Measurements from ENCODE around the gene IMMP1L.

IMMP1L gene

DNA sequence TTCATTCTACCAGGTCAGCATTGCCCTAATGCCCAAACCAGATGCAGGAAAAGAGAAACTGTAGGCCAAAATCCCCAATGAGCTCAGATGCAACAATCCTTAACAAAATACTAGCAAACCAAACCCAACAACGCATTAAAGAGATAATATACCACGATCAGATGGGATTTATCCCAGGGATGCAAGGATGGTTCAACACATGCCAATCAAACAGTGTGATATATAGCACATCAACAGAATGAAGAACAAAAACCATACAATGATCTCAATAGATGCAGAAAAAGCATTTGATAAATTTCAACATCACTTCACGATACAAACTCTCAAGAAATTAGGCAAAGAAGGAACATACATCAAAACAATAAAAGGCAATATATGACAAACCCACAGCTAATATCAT is 45.0 kb downstream of the IMMP1L start:
- H3K27ac Mint-ChIP-seq: no peak overlapping the region
- peaks cover 71% of the 10 kb centered on the region for H3K36me3 Mint-ChIP-seq (ENCODE audit: low read depth)
- H3K9me3 Mint-ChIP-seq: peaks cover 43% of the 10 kb centered on the region
- no peaks in the 10 kb centered on the region for H3K4me1 Mint-ChIP-seq
- TF ChIP-seq, protein P1, sequence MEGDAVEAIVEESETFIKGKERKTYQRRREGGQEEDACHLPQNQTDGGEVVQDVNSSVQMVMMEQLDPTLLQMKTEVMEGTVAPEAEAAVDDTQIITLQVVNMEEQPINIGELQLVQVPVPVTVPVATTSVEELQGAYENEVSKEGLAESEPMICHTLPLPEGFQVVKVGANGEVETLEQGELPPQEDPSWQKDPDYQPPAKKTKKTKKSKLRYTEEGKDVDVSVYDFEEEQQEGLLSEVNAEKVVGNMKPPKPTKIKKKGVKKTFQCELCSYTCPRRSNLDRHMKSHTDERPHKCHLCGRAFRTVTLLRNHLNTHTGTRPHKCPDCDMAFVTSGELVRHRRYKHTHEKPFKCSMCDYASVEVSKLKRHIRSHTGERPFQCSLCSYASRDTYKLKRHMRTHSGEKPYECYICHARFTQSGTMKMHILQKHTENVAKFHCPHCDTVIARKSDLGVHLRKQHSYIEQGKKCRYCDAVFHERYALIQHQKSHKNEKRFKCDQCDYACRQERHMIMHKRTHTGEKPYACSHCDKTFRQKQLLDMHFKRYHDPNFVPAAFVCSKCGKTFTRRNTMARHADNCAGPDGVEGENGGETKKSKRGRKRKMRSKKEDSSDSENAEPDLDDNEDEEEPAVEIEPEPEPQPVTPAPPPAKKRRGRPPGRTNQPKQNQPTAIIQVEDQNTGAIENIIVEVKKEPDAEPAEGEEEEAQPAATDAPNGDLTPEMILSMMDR (IDR thresholded peaks at IDR 0.05): no peak
- H3K27me3 Mint-ChIP-seq (ENCODE audit: low read depth, poor library complexity): no peaks in the 10 kb centered on the region
- H3K4me3 Mint-ChIP-seq: no peak overlapping the region
- no peak for DNase-seq

DNA sequence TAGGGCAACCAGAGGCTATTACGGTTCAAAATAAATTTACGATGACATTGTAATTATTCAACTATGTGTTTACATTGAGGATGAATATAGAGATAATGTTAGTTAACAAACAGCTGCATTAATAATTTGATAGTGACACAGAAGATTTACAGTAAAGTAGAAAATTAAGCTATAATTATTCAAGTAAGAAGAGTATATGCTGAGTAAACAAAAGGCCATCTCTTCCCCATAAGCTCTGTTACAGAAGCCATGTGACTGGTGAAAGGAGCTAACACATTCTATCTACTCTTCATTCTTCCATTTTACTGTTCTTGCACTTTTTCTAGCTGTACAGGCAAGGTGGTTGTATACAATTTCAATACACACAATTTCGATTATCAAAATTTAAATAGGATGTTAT is 54.2 kb downstream of the IMMP1L start:
- Mint-ChIP-seq H3K4me3 (no peak overlapping the region), H3K27me3 (ENCODE audit: low read depth, poor library complexity) (no peaks in the 10 kb centered on the region), H3K27ac (no peak overlapping the region), H3K9me3 (no peaks in the 10 kb centered on the region), H3K36me3 (ENCODE audit: low read depth) (peaks cover 25% of the 10 kb centered on the region), H3K4me1 (no peaks in the 10 kb centered on the region)
- TF ChIP-seq, protein P1 (IDR thresholded peaks at IDR 0.05): no peak
- no peak for DNase-seq

DNA sequence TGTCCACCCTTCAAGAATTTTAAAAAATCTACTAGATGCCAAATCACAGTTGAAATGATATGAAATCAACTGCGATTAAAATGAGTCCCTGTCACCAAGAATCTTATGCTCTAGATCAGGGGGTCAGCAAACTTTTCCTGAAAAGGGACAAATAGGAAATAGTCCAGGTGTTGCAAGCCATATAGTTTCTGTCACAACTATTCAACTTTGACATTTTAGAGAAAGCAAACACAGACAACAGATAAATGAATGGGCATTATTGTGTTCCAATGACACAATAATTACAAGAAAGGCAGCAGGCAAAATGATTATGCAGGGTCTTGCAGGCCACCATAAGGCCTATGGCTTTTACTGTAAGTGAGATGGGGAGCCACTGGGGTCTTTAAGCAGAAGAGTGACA is 58.6 kb downstream of the IMMP1L start:
- H3K36me3 Mint-ChIP-seq (ENCODE audit: low read depth): peaks cover 48% of the 10 kb centered on the region
- TF ChIP-seq, protein P1 (IDR thresholded peaks at IDR 0.05): no peak
- DNase-seq: no peak
- no peak overlapping the region for H3K27ac Mint-ChIP-seq
- H3K4me1 Mint-ChIP-seq: no peaks in the 10 kb centered on the region
- no peak overlapping the region for H3K4me3 Mint-ChIP-seq
- H3K27me3 Mint-ChIP-seq (ENCODE audit: low read depth, poor library complexity): no peaks in the 10 kb centered on the region
- no peaks in the 10 kb centered on the region for H3K9me3 Mint-ChIP-seq

DNA sequence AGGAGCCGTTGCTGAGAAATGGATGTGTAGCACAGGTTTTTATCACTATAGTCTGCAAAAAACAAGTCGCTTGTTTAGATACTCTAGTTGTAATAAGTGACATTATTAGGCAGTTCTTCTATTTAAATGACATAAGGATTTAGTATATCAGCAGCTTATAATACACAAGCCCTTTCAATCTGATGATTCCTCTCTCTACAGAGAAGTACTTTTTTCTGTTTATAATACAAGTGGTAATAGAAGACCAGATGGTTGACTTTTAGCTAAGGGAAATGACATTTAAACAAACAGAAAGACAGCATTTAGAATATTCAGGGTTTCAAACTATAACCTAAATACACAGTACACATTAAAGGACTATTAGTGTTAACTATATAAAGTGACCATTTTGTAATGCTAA is 60.4 kb downstream of the IMMP1L start:
- TF ChIP-seq, protein P1 (IDR thresholded peaks at IDR 0.05): no peak

DNA sequence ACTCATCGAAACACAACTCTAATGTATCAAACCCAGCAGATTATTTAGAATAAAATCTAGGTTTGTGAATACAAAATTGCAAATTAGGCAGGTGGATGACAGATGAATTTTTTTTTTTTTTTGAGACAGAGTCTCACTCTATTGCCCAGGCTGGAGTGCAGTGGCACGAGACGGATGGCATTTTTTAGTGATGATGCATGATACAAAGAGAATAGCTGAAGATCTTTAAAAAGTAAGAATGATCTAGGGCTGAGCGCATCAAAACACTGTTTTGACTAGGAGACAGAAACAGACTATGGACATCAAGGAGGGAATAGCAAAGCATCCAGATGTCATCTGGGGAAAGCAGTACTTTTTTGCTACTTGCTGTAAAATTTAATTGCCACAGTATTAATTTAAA is 63.8 kb downstream of the IMMP1L start:
- H3K27ac Mint-ChIP-seq: no peak overlapping the region
- no peak for DNase-seq
- no peaks in the 10 kb centered on the region for H3K9me3 Mint-ChIP-seq
- peaks cover 8% of the 10 kb centered on the region for H3K4me1 Mint-ChIP-seq
- TF ChIP-seq, protein P1 (IDR thresholded peaks at IDR 0.05): no peak
- peaks cover 27% of the 10 kb centered on the region for H3K36me3 Mint-ChIP-seq (ENCODE audit: low read depth)
- H3K4me3 Mint-ChIP-seq: no peak overlapping the region
- H3K27me3 Mint-ChIP-seq (ENCODE audit: low read depth, poor library complexity): no peaks in the 10 kb centered on the region

More for the DNA sequence above, 60.4 kb downstream of the IMMP1L start:
- Mint-ChIP-seq H3K36me3 (ENCODE audit: low read depth) (peaks cover 52% of the 10 kb centered on the region), H3K4me1 (peaks cover 4% of the 10 kb centered on the region), H3K9me3 (no peaks in the 10 kb centered on the region), H3K4me3 (no peak overlapping the region), H3K27me3 (ENCODE audit: low read depth, poor library complexity) (no peaks in the 10 kb centered on the region), H3K27ac (no peak overlapping the region)
- no peak for DNase-seq

DNA sequence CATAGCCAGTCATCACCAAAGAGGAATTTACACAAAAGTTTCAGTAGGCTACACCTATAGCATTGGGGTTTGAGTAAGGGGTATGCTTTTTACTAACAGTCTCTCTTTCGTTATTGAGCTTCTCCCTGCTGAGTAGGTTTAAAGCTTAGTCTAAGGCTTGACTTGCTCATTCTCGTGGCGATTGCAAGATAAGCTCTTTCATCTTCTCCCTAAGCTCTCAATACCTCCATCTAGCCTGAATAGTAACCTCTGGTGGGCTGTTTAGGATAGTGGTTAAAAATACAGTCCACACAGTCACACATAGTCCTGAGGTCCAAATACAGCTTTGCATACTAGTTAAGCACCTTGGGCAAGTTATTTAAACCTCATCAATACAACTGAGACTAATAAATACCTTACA is 65.6 kb downstream of the IMMP1L start:
- Mint-ChIP-seq H3K9me3 (no peaks in the 10 kb centered on the region), H3K36me3 (ENCODE audit: low read depth) (peaks cover 33% of the 10 kb centered on the region), H3K4me3 (no peak overlapping the region), H3K4me1 (peaks cover 8% of the 10 kb centered on the region), H3K27ac (peak overlapping the region; percentile 40), H3K27me3 (ENCODE audit: low read depth, poor library complexity) (no peaks in the 10 kb centered on the region)
- TF ChIP-seq, protein P1 (IDR thresholded peaks at IDR 0.05): no peak
- no peak for DNase-seq

All from nephron progenitor cell (in vitro differentiated cells).